Right lobe of liver (tissue), 4 donors: ENCODE measurements around the gene DLG2.

ENCODE experiments used
- POLR2A ChIP-seq: fragments of 450-650 bp; IDR thresholded peaks from one replicate; pipeline ENCODE4 v1.6.1; 2017; ENCODE audit warnings: antibody characterized with exemption, mild to moderate bottlenecking
- TF ChIP-seq, protein P1 (sequence below), 4 donors: fragments of 200-600 bp in 3 of 4; fragments of 450-650 bp in 1 of 4; IDR thresholded peaks; one replicate each; pipeline versions ENCODE4 v1.5.1 to v1.8.0; 2016 to 2022; ENCODE audit warnings: antibody characterized with exemption in 4 of 4, mild to moderate bottlenecking in 2 of 4
- donor health status: DM: no; HTN: no; CAD: no.
- donor health status: DM: no; HTN: no; CAD: no.
- donor health status: DM: no; HTN: yes; CAD: no.

DNA sequence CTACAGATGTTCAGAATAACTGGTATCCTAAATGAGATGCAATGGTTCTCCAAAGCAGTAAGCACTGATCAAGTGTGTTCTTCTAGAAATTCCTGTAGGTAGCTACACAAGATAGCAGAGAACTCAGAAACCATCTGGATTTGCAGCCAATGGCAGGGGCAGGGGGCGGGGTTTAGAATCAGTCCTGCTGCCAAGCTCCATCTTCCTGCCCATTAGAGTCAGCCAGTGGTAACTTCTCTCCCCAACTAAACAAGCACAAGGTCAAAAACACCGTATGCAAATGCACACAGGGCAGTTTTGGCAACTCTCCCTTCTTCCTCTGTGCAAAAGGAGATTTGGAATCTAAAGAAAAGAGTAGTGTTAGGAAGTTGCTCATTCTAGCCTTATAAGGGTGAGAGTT, 2103.5 kb downstream of the DLG2 start:
- TF ChIP-seq, protein P1, sequence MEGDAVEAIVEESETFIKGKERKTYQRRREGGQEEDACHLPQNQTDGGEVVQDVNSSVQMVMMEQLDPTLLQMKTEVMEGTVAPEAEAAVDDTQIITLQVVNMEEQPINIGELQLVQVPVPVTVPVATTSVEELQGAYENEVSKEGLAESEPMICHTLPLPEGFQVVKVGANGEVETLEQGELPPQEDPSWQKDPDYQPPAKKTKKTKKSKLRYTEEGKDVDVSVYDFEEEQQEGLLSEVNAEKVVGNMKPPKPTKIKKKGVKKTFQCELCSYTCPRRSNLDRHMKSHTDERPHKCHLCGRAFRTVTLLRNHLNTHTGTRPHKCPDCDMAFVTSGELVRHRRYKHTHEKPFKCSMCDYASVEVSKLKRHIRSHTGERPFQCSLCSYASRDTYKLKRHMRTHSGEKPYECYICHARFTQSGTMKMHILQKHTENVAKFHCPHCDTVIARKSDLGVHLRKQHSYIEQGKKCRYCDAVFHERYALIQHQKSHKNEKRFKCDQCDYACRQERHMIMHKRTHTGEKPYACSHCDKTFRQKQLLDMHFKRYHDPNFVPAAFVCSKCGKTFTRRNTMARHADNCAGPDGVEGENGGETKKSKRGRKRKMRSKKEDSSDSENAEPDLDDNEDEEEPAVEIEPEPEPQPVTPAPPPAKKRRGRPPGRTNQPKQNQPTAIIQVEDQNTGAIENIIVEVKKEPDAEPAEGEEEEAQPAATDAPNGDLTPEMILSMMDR (IDR thresholded peaks at IDR 0.05): no peak
- no peak for TF ChIP-seq POLR2A
